ENCODE data around the gene NUAK2.

NUAK2 gene

GRCh38 chr1:205273551-205273982, 48.0 kb downstream of the NUAK2 start:
- DNase-seq (ENCODE audit: low spot score) = peak; percentile 89

GRCh38 chr1:205272536-205272935, 49.0 kb downstream of the NUAK2 start:
- no peak for DNase-seq (ENCODE audit: low spot score)

GRCh38 chr1:205271745-205272144, 49.8 kb downstream of the NUAK2 start:
- no peak for DNase-seq (ENCODE audit: low spot score)

- peak; percentile 65 for DNase-seq (ENCODE audit: low spot score)
Measured at GRCh38 chr1:205271277-205271676, 50.3 kb downstream of the NUAK2 start.

GRCh38 chr1:205270764-205271163, 50.8 kb downstream of the NUAK2 start:
- peak; percentile 64 for DNase-seq (ENCODE audit: low spot score)

GRCh38 chr1:205270271-205270670, 51.3 kb downstream of the NUAK2 start:
- no peak for DNase-seq (ENCODE audit: low spot score)

GRCh38 chr1:205269711-205270110, 51.8 kb downstream of the NUAK2 start:
- no peak for DNase-seq (ENCODE audit: low spot score)

- DNase-seq (ENCODE audit: low spot score) = no peak
Measured at GRCh38 chr1:205268846-205269680, 52.5 kb downstream of the NUAK2 start.

GRCh38 chr1:205267306-205267902, 54.1 kb downstream of the NUAK2 start:
- DNase-seq (ENCODE audit: low spot score) = no peak

- DNase-seq (ENCODE audit: low spot score) = no peak
Measured at GRCh38 chr1:205266611-205267305, 54.8 kb downstream of the NUAK2 start.

GRCh38 chr1:205263580-205264190, 57.9 kb downstream of the NUAK2 start:
- no peak for DNase-seq (ENCODE audit: low spot score)

GRCh38 chr1:205262731-205263171, 58.8 kb downstream of the NUAK2 start:
- no peak for DNase-seq (ENCODE audit: low spot score)

- peak; percentile 59 for DNase-seq (ENCODE audit: low spot score)
Measured at GRCh38 chr1:205261946-205262691, 59.4 kb downstream of the NUAK2 start.

- no peak for DNase-seq (ENCODE audit: low spot score)
Measured at GRCh38 chr1:205260948-205261732, 60.4 kb downstream of the NUAK2 start.

GRCh38 chr1:205259998-205260397, 61.5 kb downstream of the NUAK2 start:
- no peak for DNase-seq (ENCODE audit: low spot score)

- no peak for DNase-seq (ENCODE audit: low spot score)
Measured at GRCh38 chr1:205259324-205259832, 62.2 kb downstream of the NUAK2 start.

- DNase-seq (ENCODE audit: low spot score) = peak; percentile 40
Measured at GRCh38 chr1:205258719-205259118, 62.8 kb downstream of the NUAK2 start.

GRCh38 chr1:205258261-205258691, 63.3 kb downstream of the NUAK2 start:
- peak; percentile 46 for DNase-seq (ENCODE audit: low spot score)

- no peak for DNase-seq (ENCODE audit: low spot score)
Measured at GRCh38 chr1:205257735-205258134, 63.8 kb downstream of the NUAK2 start.

GRCh38 chr1:205256951-205257625, 64.5 kb downstream of the NUAK2 start:
- no peak for DNase-seq (ENCODE audit: low spot score)
